Measurements from ENCODE around the gene FSHR. TPM values are rescaled to one million over a fixed set of nuclear protein-coding genes. Genes with fewer than 3 reads are reported as not detected.

The FSHR gene
- total and polyA plus RNA-seq, 2 of the 8 experiments (the other 6 are each of a cell fraction or from before 2014, with no cell fraction given), result not detected

GRCh38 chr2:49102146-49102545 lies 52.2 kb downstream of the FSHR start (continued):
- TF ChIP-seq USF2 (IDR thresholded peaks at IDR 0.05; ENCODE audit: low read length), result no peak
- TF ChIP-seq SIRT6 (IDR thresholded peaks at IDR 0.05; ENCODE audit: low read length), result no peak
- TF ChIP-seq BCL11A (IDR thresholded peaks at IDR 0.05; ENCODE audit: low read depth in 2 of 2, low read length in 2 of 2), result no peak
- TF ChIP-seq HDAC6 (IDR thresholded peaks at IDR 0.05; ENCODE audit: low read depth, low read length), result no peak
- TF ChIP-seq NANOG (IDR thresholded peaks at IDR 0.05; ENCODE audit: insufficient read depth, low read depth, low read length, poor library complexity, severe bottlenecking), result no peak
- no peak for TF ChIP-seq POU5F1 (IDR thresholded peaks at IDR 0.05; ENCODE audit: low read depth, low read length)
